NB4 (cell line): ENCODE results near the gene TARBP1.

Experiments
- POLR2A ChIP-seq: IDR thresholded peaks from 2 replicates; pipeline ENCODE4 v1.6.1; 2011; ENCODE audit warnings: mild to moderate bottlenecking; ENCODE audit not compliant: insufficient read length; ENCODE audit errors: extremely low read depth
- TF ChIP-seq, protein P1 (sequence below): IDR thresholded peaks from one replicate; pipeline ENCODE4 v1.5.1; 2012; ENCODE audit warnings: low read depth, low read length

DNA sequence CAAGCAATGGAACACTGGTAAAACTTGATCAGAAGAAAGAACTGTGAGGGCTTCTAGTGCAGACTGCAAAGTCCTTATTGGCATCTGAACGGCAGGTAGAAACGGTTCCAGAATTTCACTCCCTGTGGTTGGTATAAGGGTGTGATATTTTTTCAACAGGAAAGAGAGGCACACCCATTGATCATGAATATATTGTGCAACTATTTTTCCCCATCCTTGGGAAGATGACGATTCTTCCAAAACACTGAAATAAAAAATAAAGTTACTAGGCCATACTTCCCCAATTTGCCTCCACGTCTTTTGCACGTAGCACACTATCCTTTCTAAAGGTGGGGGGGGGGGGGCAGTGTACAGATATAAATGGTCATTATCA is 49.6 kb downstream of the TARBP1 start:
- TF ChIP-seq, protein P1, sequence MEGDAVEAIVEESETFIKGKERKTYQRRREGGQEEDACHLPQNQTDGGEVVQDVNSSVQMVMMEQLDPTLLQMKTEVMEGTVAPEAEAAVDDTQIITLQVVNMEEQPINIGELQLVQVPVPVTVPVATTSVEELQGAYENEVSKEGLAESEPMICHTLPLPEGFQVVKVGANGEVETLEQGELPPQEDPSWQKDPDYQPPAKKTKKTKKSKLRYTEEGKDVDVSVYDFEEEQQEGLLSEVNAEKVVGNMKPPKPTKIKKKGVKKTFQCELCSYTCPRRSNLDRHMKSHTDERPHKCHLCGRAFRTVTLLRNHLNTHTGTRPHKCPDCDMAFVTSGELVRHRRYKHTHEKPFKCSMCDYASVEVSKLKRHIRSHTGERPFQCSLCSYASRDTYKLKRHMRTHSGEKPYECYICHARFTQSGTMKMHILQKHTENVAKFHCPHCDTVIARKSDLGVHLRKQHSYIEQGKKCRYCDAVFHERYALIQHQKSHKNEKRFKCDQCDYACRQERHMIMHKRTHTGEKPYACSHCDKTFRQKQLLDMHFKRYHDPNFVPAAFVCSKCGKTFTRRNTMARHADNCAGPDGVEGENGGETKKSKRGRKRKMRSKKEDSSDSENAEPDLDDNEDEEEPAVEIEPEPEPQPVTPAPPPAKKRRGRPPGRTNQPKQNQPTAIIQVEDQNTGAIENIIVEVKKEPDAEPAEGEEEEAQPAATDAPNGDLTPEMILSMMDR: no peak
- no peak for TF ChIP-seq POLR2A
